OCI-LY1 (cell line): ENCODE measurements around the gene ADSL.

Source experiments
- H2AFZ ChIP-seq: fragments of 200-600 bp; sonication (generic), shearing (Covaris generic); 2 replicates; pipeline ENCODE4 v1.6.0; 2014; ENCODE audit warnings: antibody characterized with exemption, mild to moderate bottlenecking, low read length
- H3F3A ChIP-seq: fragments of 200-600 bp; sonication (generic), shearing (Covaris generic); 2 replicates; pipeline ENCODE4 v1.6.0; 2014; ENCODE audit warnings: mild to moderate bottlenecking, antibody characterized with exemption, low read length, moderate library complexity; ENCODE audit not compliant: insufficient read depth
- H3K27ac ChIP-seq: fragments of 200-600 bp; sonication (generic); 2 replicates; pipeline ENCODE4 v1.5.1; 2014; ENCODE audit warnings: low read length, mixed run types, mild to moderate bottlenecking, low read depth; ENCODE audit not compliant: poor library complexity, severe bottlenecking
- H3K27me3 ChIP-seq: fragments of 200-600 bp; sonication (generic); 2 replicates; pipeline ENCODE4 v1.6.0; 2014; ENCODE audit warnings: antibody characterized with exemption, mild to moderate bottlenecking, low read length, moderate library complexity; ENCODE audit not compliant: insufficient read depth
- H3K36me3 ChIP-seq: fragments of 200-600 bp; sonication (generic); 2 replicates; pipeline ENCODE4 v1.6.1; 2014; ENCODE audit warnings: mild to moderate bottlenecking, antibody characterized with exemption, low read length, moderate library complexity, mixed read lengths; ENCODE audit not compliant: insufficient read depth
- H3K4me1 ChIP-seq: fragments of 200-600 bp; sonication (generic); 2 replicates; pipeline ENCODE4 v1.5.1; 2014; ENCODE audit warnings: mild to moderate bottlenecking, low read length, moderate library complexity; ENCODE audit not compliant: insufficient read depth, severe bottlenecking
- H3K4me2 ChIP-seq: fragments of 200-600 bp; sonication (generic), shearing (Covaris generic); 2 replicates; pipeline ENCODE4 v1.6.1; 2014; ENCODE audit warnings: low read length
- H3K4me3 ChIP-seq: fragments of 200-600 bp; sonication (generic); 2 replicates; pipeline ENCODE4 v1.5.1; 2014; ENCODE audit warnings: low read length, low read depth, mild to moderate bottlenecking, mixed read lengths; ENCODE audit not compliant: poor library complexity, severe bottlenecking
- H3K79me2 ChIP-seq: fragments of 200-600 bp; shearing (Covaris generic); 2 replicates; pipeline ENCODE4 v1.6.1; 2016; ENCODE audit warnings: mixed run types, low read length, mixed read lengths; ENCODE audit not compliant: insufficient read depth
- H3K9ac ChIP-seq: fragments of 200-600 bp; sonication (generic), shearing (Covaris generic); 2 replicates; pipeline ENCODE4 v1.6.1; 2014; ENCODE audit warnings: mild to moderate bottlenecking, low read length, mixed read lengths
- H3K9me2 ChIP-seq: fragments of 200-600 bp; sonication (generic), shearing (Covaris generic); 2 replicates; pipeline ENCODE4 v1.6.1; 2014; ENCODE audit warnings: low read depth, mild to moderate bottlenecking, low read length, mixed read lengths
- H3K9me3 ChIP-seq: fragments of 200-600 bp; shearing (Covaris generic); 2 replicates; pipeline ENCODE4 v1.6.1; 2014; ENCODE audit warnings: low read length, mixed read lengths
- H4K20me1 ChIP-seq: fragments of 200-600 bp; sonication (generic), shearing (Covaris generic); 2 replicates; pipeline ENCODE4 v1.6.0; 2016; ENCODE audit warnings: mild to moderate bottlenecking, low read length; ENCODE audit not compliant: insufficient read depth
- CTCF ChIP-seq: fragments of 200-600 bp; sonication (generic), shearing (Covaris generic); IDR thresholded peaks from 2 replicates; pipeline ENCODE4 v1.5.1; 2017; ENCODE audit warnings: mild to moderate bottlenecking, antibody characterized with exemption, low read length, moderate library complexity, mixed read lengths
- EZH2 ChIP-seq: fragments of 200-600 bp; sonication (generic), shearing (Covaris generic); IDR thresholded peaks from 2 replicates; pipeline ENCODE4 v1.8.0; 2017; ENCODE audit warnings: borderline replicate concordance, mixed run types, mild to moderate bottlenecking, antibody characterized with exemption, low read length, moderate library complexity, mixed read lengths

Gene ADSL

GRCh38 chr22:40423310-40423688 lies 77.0 kb downstream of the ADSL start:
- Histone ChIP-seq H3K36me3 (peaks cover 92% of the 10 kb centered on the region), H3K9me2 (no peaks in the 10 kb centered on the region), H4K20me1 (no peaks in the 10 kb centered on the region), H3K9me3 (no peaks in the 10 kb centered on the region), H3K27ac (no peak overlapping the region), H3K79me2 (no peaks in the 10 kb centered on the region), H2AFZ (no peak overlapping the region), H3K4me3 (no peak overlapping the region), H3K9ac (no peak overlapping the region), H3F3A (no peaks in the 10 kb centered on the region), H3K27me3 (no peaks in the 10 kb centered on the region), H3K4me1 (peaks cover 10% of the 10 kb centered on the region), H3K4me2 (no peak overlapping the region)
- TF ChIP-seq EZH2 (no peak), CTCF (no peak)

GRCh38 chr22:40423882-40424640 lies 77.8 kb downstream of the ADSL start:
- H3K9me3 ChIP-seq: no peaks in the 10 kb centered on the region
- H3F3A ChIP-seq: no peaks in the 10 kb centered on the region
- H3K4me3 ChIP-seq: no peak overlapping the region
- H4K20me1 ChIP-seq: no peaks in the 10 kb centered on the region
- no peaks in the 10 kb centered on the region for H3K79me2 ChIP-seq
- no peaks in the 10 kb centered on the region for H3K27me3 ChIP-seq
- no peaks in the 10 kb centered on the region for H3K9me2 ChIP-seq
- H3K9ac ChIP-seq: no peak overlapping the region
- H3K36me3 ChIP-seq: peaks cover 98% of the 10 kb centered on the region
- TF ChIP-seq CTCF (no peak), EZH2 (no peak)
- H3K4me2 ChIP-seq: no peak overlapping the region
- H3K27ac ChIP-seq: no peak overlapping the region
- H3K4me1 ChIP-seq: peaks cover 2% of the 10 kb centered on the region
- H2AFZ ChIP-seq: no peak overlapping the region

GRCh38 chr22:40425082-40425481 lies 78.8 kb downstream of the ADSL start:
- H3K4me3 ChIP-seq: no peak overlapping the region
- peaks cover 98% of the 10 kb centered on the region for H3K36me3 ChIP-seq
- H3K4me2 ChIP-seq: no peak overlapping the region
- no peak overlapping the region for H2AFZ ChIP-seq
- H3K9me2 ChIP-seq: no peaks in the 10 kb centered on the region
- no peaks in the 10 kb centered on the region for H3K4me1 ChIP-seq
- no peaks in the 10 kb centered on the region for H3K9me3 ChIP-seq
- TF ChIP-seq CTCF: no peak
- TF ChIP-seq EZH2: no peak
- no peaks in the 10 kb centered on the region for H3K79me2 ChIP-seq
- no peaks in the 10 kb centered on the region for H3K27me3 ChIP-seq
- no peaks in the 10 kb centered on the region for H4K20me1 ChIP-seq
- no peak overlapping the region for H3K27ac ChIP-seq
- no peak overlapping the region for H3K9ac ChIP-seq
- no peaks in the 10 kb centered on the region for H3F3A ChIP-seq
